IPS-18c (cell line): ENCODE measurements around the gene TNFRSF25.
"Not testable (repeated sequence)": the region's sequence is repeated elsewhere in the genome, so short reads cannot be mapped to it uniquely, and the experiment has no call there.

Experiments
- H3K4me3 ChIP-seq: 2 replicates; pipeline ENCODE4 v1.7.0; 2013; ENCODE audit warnings: low read depth, mild to moderate bottlenecking, low read length, moderate library complexity; ENCODE audit not compliant: insufficient read depth
- H3K9me3 ChIP-seq: one replicate; pipeline ENCODE4 v1.6.1; 2013; ENCODE audit warnings: mild to moderate bottlenecking, low read length, moderate library complexity; ENCODE audit not compliant: control insufficient read depth, insufficient read depth

The TNFRSF25 gene

GRCh38 chr1:6448749-6449631 is 17.0 kb downstream of the TNFRSF25 start:
- H3K9me3 ChIP-seq = no peaks in the 10 kb centered on the region
- peak overlapping the region; percentile 60; the same call in 1 of the 2 replicates for H3K4me3 ChIP-seq

- peak overlapping the region; percentile 60 for H3K4me3 ChIP-seq
Measured at GRCh38 chr1:6447818-6448748, 17.9 kb downstream of the TNFRSF25 start.

DNA sequence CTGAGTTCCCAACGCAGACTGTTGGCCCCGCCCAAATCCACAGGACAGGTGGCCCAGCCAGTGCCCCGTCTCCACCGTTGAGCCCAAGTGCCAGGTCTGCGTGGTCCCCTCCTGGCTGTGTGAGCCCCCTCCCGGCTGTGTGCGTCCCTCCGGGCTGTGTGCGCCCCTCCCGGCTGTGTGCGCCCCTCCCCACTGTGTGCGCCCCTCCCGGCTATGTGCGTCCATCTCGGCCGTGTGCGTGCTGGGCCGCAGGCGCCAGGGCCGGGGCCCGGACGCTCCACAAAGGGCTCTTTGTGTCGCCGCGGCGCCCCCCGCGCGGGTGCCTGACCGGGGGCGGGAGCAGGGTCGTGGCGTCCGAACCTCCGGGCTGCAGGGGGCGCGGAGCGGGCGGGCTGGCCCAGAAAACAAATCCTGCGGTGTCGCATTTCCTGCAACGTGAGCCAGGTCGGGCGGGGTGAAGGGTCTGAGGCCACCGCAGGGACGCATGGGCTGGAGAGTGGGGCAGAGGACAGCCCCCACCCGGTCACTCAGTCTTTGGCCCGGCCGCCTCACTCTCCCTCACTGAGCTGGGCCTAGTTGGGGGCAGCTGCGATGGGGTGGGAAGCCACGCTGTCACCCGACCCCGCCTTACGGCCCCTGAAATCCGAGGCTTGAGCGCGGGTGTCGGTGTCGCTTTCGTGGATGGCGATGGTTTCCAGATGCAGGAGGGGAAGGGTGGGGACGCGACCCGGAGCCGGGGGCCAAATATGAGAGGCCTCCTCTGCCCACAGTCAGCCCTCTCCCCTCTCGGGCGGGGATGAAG is 18.8 kb downstream of the TNFRSF25 start:
- peak overlapping the region; percentile 60 for H3K4me3 ChIP-seq
- H3K9me3 ChIP-seq = no peaks in the 10 kb centered on the region

More at GRCh38 chr1:6447818-6448748, 17.9 kb downstream of the TNFRSF25 start:
- no peaks in the 10 kb centered on the region for H3K9me3 ChIP-seq

GRCh38 chr1:6446665-6447015 is 19.3 kb downstream of the TNFRSF25 start:
- Histone ChIP-seq H3K4me3 (peak overlapping the region; percentile 60; the same call in 1 of the 2 replicates), H3K9me3 (no peaks in the 10 kb centered on the region)

- H3K4me3 ChIP-seq, H3K9me3 ChIP-seq: not testable (repeated sequence)
Measured at GRCh38 chr1:6445929-6446328, 20.0 kb downstream of the TNFRSF25 start.

DNA sequence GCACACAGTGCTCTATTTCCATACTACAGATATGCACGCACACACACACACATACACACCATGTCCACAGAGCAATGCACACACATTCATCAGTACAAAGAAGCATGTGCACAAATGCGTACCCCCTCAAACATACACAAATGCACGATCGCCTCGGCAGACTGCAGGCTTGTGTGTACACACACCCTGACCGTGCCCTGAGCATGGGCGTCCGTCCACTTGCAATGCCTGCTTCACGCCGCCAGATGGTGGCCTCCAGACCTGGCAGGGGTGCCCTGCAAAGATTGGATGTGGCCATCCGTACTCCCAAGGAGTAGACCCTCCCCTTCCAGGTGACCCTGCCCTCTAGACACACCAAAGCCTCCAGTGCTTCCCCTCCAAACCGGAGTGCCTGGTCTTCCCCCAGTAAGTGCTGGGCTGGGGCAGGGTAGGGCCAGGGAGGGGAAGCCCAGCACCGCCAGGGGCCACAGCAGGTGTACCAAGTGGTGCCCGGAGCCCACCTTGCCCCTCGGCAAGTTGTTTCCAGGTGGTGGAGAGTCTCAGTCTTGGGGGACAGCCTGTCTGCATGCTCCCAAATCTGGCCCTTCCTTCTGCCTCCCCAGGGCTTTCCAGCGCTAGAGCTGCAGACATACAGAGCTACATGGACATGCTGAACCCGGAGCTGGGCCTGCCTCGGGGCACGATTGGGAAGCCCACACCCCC is 20.8 kb downstream of the TNFRSF25 start:
- H3K4me3 ChIP-seq = no peak overlapping the region

DNA sequence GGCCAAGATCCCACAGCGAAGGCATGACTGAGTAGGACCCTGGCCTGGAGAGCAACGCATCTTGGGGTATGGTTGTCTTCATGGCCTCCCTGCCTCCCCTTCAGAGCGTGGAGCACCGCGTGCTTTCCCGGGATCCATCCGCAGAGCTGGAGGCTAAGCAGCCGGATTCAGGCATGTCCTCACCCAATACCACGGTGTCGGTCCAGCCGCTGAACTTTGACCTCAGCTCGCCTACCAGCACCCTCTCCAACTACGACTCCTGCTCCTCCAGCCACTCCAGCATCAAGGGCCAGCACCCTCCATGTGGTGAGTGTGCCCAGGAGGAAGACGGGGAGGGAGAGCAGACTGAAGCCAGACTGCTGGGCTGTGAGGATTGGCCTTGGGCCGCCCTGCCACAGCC is 21.6 kb downstream of the TNFRSF25 start:
- H3K4me3 ChIP-seq = no peak overlapping the region
- H3K9me3 ChIP-seq = no peaks in the 10 kb centered on the region

More for the DNA sequence above, 20.8 kb downstream of the TNFRSF25 start:
- no peaks in the 10 kb centered on the region for H3K9me3 ChIP-seq

GRCh38 chr1:6443339-6444115 is 22.4 kb downstream of the TNFRSF25 start:
- no peak overlapping the region for H3K4me3 ChIP-seq
- no peaks in the 10 kb centered on the region for H3K9me3 ChIP-seq

- H3K9me3 ChIP-seq = no peaks in the 10 kb centered on the region
Measured at GRCh38 chr1:6441586-6441985, 24.4 kb downstream of the TNFRSF25 start.

GRCh38 chr1:6440198-6441126 is 25.5 kb downstream of the TNFRSF25 start:
- H3K4me3 ChIP-seq = peak overlapping the region; percentile 50; the same call in 1 of the 2 replicates
- no peaks in the 10 kb centered on the region for H3K9me3 ChIP-seq

More at GRCh38 chr1:6441586-6441985, 24.4 kb downstream of the TNFRSF25 start:
- no peak overlapping the region for H3K4me3 ChIP-seq

DNA sequence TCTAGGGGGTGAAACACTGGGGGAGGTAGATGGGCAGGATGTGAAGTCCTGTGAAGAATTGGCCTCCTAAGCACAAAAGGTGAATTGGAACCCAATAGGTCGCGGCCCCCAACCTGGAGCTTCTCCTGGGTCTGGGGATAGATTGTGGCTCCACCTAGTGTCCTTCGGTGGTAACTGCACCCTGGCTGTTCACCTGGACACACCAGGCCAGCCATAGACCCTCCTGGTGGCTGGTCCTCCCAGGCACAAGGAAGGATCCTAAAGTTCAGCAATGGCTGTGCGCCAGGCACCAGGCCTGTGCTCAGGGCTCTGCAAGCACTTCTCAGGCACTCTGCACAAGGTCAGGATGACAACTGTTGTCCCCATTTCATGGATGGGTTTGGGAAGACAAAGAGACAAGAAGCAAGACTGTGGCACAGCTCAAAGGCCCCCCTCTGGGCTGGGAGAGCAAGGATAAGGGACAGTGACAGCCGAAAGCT is 27.9 kb downstream of the TNFRSF25 start:
- no peak overlapping the region for H3K4me3 ChIP-seq
- no peaks in the 10 kb centered on the region for H3K9me3 ChIP-seq

GRCh38 chr1:6437012-6437700 is 28.8 kb downstream of the TNFRSF25 start:
- not testable (repeated sequence) for H3K4me3 ChIP-seq

DNA sequence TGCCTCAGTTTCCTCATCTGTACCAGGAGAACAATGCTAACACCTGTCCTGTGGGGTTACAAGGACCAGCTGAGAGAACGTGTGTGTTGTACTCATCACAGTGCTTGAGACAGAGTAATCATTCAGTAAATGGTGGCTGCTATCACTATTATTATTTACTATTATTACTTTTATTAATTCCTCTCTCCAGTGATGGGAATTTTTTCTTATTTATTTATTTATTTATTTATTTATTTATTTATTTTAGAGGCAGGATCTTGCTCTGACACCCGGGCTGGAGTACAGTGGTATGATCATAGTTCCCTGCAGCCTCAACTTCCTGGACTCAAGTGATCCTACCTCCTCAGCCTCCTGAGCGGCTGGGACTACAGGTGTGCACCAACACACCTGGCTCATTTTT is 29.7 kb downstream of the TNFRSF25 start:
- H3K9me3 ChIP-seq = not testable (repeated sequence)

More at GRCh38 chr1:6437012-6437700, 28.8 kb downstream of the TNFRSF25 start:
- not testable (repeated sequence) for H3K9me3 ChIP-seq

GRCh38 chr1:6435547-6435946 is 30.4 kb downstream of the TNFRSF25 start:
- Histone ChIP-seq H3K4me3 (no peak overlapping the region), H3K9me3 (no peaks in the 10 kb centered on the region)

More for the DNA sequence above, 29.7 kb downstream of the TNFRSF25 start:
- H3K4me3 ChIP-seq = not testable (repeated sequence)
